Osteocyte (in vitro differentiated cells): ENCODE measurements around the gene COTL1. TPM values are rescaled to one million over a fixed set of nuclear protein-coding genes. Genes with fewer than 3 reads are reported as not detected.

Experiments used
- DNase-seq: peaks from one replicate; pipeline ENCODE4 v3.0.0; 2021; ENCODE audit warnings: mixed read lengths; ENCODE audit not compliant: unreplicated experiment; ENCODE audit errors: extremely low spot score
- H3K27ac Mint-ChIP-seq: one replicate; pipeline ENCODE4 v1.8.0; 2021; ENCODE audit warnings: mild to moderate bottlenecking, mixed read lengths; ENCODE audit not compliant: unreplicated experiment
- H3K27me3 Mint-ChIP-seq: one replicate; pipeline ENCODE4 v1.8.0; 2021; ENCODE audit warnings: mixed read lengths; ENCODE audit not compliant: unreplicated experiment
- H3K36me3 Mint-ChIP-seq: one replicate; pipeline ENCODE4 v1.8.0; 2021; ENCODE audit warnings: mixed read lengths; ENCODE audit not compliant: unreplicated experiment
- H3K4me1 Mint-ChIP-seq: one replicate; pipeline ENCODE4 v1.8.0; 2021; ENCODE audit warnings: mixed read lengths; ENCODE audit not compliant: unreplicated experiment
- H3K4me3 Mint-ChIP-seq: one replicate; pipeline ENCODE4 v1.8.0; 2021; ENCODE audit warnings: mild to moderate bottlenecking, moderate library complexity, mixed read lengths; ENCODE audit not compliant: unreplicated experiment
- H3K9me3 Mint-ChIP-seq: one replicate; pipeline ENCODE4 v1.8.0; 2021; ENCODE audit warnings: mixed read lengths; ENCODE audit not compliant: unreplicated experiment
- CTCF ChIP-seq: fragments of 200-600 bp; sonication (generic); IDR thresholded peaks from 2 replicates; pipeline ENCODE4 v1.5.0; 2021; ENCODE audit warnings: antibody characterized with exemption, mild to moderate bottlenecking, moderate library complexity
- total RNA-seq: library from RNA; stranded (reverse); gene quantifications from 2 replicates; pipeline ENCODE4 v1.2.1, GENCODE V29; 2021

Gene COTL1
- total RNA-seq, 1 donor from 2014 or later = 103 TPM

DNA sequence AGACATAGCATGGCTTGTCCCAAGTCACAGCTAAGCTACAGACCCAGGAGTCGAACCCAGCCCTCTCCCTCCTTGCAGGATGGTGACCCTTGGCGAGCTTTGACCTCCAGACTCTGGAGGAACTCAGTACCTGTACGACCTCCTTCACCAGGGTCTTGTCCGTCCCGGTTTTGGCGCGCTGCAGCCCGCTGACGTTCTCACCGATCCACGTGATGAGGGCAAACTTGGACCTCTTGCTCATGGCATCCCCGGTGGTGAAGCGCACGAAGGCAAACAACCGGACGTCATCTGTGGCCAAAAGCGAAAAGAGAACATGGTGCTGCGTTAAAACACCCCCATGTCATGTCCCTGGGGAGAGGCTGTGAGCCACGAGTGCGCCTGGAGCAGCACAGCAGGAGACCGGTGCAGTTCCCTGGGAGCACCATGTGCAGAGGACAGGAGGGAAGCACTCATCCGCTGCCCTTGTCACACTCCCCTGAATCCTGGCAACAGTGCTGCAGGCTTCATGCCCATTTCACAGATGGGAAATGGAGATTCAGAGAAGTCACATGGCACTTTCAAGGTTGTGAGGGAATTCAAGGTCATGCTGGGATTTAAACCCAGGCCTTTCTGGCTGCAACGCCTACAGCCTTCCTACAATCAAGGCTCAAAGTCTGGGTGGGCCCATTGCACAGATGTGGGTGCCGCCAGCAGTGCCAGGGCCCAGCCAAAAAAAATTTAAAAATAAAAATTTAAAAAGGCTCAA is 27.7 kb downstream of the COTL1 start:
- Mint-ChIP-seq H3K27me3 (no peaks in the 10 kb centered on the region), H3K36me3 (no peaks in the 10 kb centered on the region), H3K4me1 (peaks cover 7% of the 10 kb centered on the region), H3K9me3 (no peaks in the 10 kb centered on the region), H3K27ac (no peak overlapping the region), H3K4me3 (no peak overlapping the region)
- TF ChIP-seq CTCF = no peak
- DNase-seq = no peak

- Mint-ChIP-seq H3K27ac (no peak overlapping the region), H3K9me3 (no peaks in the 10 kb centered on the region), H3K27me3 (no peaks in the 10 kb centered on the region), H3K4me3 (no peak overlapping the region), H3K36me3 (no peaks in the 10 kb centered on the region), H3K4me1 (peaks cover 7% of the 10 kb centered on the region)
- no peak for TF ChIP-seq CTCF
- no peak for DNase-seq
These were observed 28.9 kb downstream of the COTL1 start for GRCh38 chr16:84588991-84589390.

DNA sequence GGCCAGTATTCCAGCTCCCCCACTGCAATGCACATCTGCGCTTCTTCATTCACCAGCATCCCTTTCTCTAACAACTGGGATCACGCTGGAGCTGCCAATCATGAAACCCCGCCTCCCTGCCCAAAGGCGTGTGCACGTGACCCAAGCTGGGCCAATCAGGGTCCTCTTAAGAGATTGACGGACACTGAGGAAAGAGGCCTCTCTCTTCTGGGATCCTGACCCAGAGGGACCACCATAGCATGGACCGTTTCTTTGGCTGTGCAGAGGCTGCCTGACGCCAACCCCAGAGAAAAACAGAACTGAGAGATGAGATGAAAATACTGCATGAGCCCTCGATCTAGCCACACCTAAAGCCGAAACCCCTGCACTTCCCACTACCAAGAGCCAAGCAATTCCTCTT is 32.0 kb downstream of the COTL1 start:
- Mint-ChIP-seq H3K9me3 (no peaks in the 10 kb centered on the region), H3K27ac (peak overlapping the region; percentile 1), H3K4me1 (peaks cover 13% of the 10 kb centered on the region), H3K36me3 (no peaks in the 10 kb centered on the region), H3K4me3 (no peak overlapping the region), H3K27me3 (no peaks in the 10 kb centered on the region)
- TF ChIP-seq CTCF = no peak
- no peak for DNase-seq

GRCh38 chr16:84585467-84585866 is 32.4 kb downstream of the COTL1 start:
- Mint-ChIP-seq H3K9me3 (no peaks in the 10 kb centered on the region), H3K4me3 (no peak overlapping the region), H3K4me1 (peaks cover 13% of the 10 kb centered on the region), H3K27ac (no peak overlapping the region), H3K36me3 (no peaks in the 10 kb centered on the region), H3K27me3 (no peaks in the 10 kb centered on the region)
- DNase-seq = no peak
- no peak for TF ChIP-seq CTCF

DNA sequence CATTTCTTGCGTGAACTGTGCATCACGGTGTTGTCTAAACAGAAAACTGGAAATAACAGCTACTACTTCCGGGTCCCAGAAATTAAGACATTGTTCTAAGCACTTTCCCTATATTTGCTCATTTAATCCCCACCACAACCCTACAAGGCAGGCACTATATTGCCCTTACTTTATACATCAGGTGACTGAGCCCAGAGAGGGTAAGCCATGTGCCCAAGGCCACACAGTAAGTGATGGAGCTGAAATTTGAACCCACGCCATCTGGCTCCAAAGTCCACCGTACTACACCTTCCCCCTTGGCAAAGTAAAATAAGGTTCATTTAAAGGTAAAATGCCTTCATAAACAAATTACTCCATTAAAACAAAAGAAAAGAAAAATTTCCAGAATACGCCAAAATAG is 33.2 kb downstream of the COTL1 start:
- Mint-ChIP-seq H3K4me1 (peaks cover 13% of the 10 kb centered on the region), H3K4me3 (no peak overlapping the region), H3K27me3 (no peaks in the 10 kb centered on the region), H3K27ac (no peak overlapping the region), H3K9me3 (no peaks in the 10 kb centered on the region), H3K36me3 (no peaks in the 10 kb centered on the region)
- DNase-seq = no peak
- TF ChIP-seq CTCF = no peak
